NCI-H82 treated with DMSO at 0.1 percent for 48 hours (cell line): Measurements from ENCODE around the gene ZNF227.
"Not testable (repeated sequence)": the region's sequence is repeated elsewhere in the genome, so short reads cannot be mapped to it uniquely, and the experiment has no call there.

Source experiments
- DNase-seq: peaks from one replicate; lab custom pipeline; 2025; ENCODE audit not compliant: unreplicated experiment; lab: John Stamatoyannopoulos, UW

Gene ZNF227

DNA sequence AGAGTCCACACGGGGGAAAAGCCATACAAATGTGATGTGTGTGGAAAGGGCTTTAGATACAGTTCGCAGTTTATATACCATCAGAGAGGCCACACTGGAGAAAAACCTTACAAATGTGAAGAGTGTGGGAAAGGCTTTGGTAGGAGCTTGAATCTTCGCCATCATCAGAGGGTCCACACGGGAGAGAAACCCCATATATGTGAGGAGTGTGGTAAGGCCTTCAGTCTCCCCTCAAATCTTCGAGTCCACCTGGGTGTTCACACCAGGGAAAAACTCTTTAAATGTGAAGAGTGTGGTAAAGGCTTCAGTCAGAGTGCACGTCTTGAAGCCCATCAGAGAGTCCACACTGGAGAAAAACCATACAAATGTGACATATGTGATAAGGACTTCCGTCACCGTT is 24.1 kb downstream of the ZNF227 start:
- no peak for DNase-seq

DNA sequence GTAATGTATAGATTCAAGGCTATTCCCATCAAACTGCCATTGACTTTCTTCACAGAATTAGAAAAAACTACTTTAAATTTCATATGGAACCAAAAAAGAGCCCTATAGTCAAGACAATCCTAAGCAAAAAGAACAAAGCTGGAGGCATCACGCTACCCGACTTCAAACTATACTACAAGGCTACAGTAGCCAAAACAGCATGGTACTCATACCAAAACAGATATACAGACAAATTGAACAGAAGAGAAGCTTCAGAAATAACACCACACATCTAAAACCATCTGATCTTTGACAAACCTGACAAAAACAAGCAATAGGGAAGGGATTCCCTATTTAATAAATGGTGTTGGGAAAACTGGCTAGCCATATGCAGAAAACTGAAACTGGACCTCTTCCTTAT is 40.0 kb downstream of the ZNF227 start:
- not testable (repeated sequence) for DNase-seq

DNA sequence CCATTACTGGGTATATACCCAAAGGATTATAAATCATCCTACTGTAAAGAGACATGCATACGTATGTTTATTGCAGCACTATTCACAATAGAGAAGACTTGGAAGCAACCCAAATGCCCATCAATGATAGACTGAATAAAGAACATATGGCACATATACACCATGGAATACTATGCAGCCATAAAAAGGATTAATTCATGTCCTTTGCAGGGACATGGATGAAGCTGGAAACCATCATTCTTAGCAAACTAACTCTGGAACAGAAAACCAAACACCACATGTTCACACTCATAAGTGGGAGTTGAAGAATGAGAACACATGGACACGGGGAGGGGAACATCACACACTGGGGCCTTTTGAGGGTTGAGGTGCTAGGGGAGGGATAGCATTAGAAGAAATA is 41.1 kb downstream of the ZNF227 start:
- not testable (repeated sequence) for DNase-seq

DNA sequence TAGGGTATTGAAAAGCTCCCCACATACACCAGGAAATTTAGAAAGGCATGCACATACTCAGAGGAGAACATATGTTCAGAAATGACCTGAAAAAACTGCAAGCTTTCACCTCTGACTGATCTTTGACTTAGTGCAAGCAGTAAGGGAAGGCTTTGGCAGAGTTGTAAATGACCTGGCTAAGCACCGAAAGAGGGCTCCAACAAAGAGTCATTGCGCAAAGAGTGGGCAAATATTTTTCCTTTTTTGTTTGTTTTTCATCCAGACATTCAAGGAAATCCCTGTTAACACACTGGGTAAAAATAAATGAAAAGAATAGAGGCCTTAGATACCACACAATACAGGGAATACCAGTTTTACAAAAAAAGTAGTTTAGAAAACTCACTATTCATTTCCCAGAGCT is 42.2 kb downstream of the ZNF227 start:
- DNase-seq, result no peak

DNA sequence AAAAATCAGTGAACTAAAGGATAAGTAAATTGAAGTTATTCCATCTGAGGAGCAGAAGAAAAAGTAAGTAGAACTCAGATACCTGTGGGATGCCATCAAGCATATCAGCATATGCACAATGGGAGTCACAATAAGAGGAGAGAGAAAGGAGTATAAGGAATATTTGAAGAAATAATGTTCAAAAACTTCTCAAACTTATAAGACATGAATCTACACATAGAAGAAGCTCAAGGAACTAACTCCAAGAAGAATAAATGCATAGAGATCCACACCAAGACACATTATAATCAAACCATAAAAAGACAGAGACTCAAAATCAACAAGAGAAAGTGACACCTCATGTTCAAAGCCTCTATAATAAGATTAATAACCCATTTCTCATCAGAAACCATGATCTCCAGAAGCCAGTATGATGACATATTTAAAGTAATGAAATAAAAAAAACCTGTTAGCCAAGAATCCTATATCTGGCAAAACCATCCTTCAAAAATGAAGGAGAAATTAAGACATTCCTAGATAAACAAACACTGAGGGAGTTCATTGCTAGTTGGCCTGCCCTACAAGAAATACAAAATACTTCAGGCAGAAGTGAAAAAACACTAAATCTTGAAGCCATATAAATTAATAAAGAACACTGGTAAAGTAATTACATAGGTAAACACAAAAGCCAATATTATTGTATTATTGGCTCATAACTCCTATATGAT is 43.5 kb downstream of the ZNF227 start:
- no peak for DNase-seq

DNA sequence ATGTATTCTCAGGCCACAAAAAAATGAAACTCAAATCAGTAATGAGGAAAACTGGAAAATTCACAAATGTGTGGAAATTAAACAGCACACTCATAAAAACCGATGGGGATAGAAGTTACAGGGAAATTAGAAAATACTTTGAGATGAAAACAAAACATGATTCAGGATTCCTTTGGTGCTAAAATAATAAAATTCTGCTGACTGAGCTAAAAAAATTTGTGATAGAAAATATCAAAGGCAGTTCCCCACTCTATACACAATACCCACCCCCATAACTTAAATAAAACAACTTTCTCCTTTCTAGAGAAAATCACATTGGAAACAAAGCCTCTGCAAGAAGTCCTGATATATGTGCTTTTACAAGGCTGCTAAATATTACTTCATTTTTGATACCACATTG is 45.8 kb downstream of the ZNF227 start:
- DNase-seq, result no peak

DNA sequence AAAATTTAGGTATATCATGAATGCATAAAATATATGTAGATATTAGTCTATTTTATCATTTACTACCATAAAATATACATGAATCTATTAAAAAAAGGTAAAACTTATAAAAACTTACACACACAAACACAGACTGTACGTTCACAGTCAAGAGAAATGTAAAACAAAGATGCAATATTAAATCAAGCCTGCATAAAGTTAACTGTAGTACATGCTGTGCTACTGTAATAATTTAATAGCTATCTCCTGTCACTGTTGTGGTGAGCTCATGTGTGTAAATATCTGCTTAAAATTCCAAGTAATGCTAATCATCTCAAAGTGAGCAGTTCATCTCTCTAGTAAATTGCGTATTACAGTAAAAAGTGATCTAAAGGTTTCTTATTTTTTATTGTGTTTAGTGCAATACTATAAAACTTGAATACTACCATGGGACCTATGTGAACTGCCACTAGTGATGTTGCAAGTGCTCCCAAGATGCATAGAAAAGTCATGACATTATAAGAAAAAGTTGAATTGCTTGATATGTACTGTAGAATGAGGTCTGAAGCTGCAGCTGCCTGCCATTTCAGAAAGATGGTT is 46.6 kb downstream of the ZNF227 start:
- DNase-seq, result no peak

DNA sequence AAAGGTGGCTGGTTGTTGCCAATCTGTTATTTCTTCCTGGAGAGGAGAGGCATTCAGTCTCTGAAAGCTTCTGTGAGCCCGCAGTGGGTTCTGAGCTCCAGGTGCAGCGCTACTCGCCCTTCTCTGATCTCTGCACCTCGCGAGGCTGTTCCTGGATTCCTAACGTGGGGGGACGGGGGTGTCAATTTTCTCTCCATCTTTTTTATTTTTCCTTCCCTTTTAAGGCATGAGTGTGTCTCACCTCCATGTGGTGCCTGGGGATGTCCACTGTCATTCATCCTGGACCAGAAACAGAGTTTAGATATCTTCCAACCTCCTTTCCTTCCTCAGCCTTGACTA is 48.0 kb downstream of the ZNF227 start:
- no peak for DNase-seq

DNA sequence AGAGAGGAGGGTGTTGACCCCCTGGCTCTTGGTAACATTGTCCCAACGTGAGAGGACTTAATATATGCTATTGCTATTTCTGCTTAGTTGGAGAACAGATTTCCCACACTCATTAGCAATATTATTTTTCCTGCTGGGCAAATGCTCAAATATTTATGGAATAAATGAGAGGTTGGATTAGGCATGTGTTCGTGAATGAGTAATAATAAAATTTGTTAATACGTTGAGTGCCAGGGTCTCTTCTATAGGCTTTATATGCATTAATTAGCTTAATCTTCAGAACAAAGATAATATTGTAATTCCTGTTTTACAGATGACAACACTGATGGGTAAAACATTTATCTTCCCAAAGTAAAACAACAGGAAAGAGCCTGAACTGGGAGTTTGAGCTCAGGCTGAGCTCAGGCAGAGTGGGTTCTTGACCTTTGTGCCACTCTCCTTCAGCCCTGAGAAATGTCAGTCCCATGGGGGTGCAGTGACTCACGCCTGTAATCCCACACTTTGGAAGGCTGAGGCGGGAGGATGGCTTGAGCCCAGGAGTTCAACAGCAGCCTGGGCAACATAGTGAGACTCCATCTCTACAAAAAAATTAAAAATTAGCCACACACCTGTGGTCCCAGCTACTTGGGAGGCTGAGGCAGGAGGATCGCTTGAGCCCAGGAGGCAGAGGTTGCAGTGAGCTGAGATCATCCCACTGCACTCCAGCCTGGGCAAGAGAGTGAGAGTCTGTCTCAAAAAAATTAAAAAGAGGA is 48.5 kb downstream of the ZNF227 start:
- DNase-seq, result no peak

DNA sequence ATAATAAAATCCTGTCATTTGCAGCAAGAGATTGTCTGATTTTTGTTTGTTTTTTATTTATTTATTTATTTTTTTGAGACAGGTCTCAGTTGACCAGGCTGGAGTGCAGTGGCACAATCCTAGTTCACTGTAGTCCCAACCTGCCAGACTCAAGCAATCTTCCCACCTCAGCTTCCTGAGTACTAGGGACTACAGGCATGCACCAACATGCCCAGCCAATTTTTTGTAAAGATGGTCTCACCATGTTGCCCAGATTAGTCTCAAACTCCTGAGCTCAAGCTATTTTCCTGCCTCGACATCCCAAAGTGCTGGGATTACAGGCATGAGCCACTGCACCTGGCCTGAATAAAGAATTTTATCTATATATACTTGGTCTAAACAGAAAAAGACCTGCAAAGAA is 65.0 kb downstream of the ZNF227 start:
- no peak for DNase-seq

DNA sequence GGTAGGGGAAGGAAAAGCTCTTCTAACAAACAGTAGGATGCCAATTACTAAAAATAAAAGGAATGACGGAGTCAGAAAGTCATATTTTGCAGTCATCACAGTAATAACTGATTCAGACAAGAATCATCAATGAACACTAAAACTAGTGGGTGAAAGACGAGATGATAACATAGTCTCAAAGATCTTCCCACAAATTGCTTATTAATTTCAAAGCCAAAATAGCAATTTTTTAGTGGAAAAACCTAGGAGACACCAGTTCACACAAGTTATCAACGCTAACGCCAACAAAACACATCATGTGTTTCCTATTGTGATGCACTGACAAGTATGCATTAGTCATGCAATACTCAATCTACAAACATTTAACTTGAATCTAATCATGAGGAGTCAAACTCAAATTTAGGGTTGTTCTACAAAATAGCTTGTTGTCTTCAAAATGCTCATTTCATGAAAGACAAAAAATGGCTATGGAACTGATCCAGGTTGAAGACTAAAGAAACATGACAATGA is 65.9 kb downstream of the ZNF227 start:
- no peak for DNase-seq

DNA sequence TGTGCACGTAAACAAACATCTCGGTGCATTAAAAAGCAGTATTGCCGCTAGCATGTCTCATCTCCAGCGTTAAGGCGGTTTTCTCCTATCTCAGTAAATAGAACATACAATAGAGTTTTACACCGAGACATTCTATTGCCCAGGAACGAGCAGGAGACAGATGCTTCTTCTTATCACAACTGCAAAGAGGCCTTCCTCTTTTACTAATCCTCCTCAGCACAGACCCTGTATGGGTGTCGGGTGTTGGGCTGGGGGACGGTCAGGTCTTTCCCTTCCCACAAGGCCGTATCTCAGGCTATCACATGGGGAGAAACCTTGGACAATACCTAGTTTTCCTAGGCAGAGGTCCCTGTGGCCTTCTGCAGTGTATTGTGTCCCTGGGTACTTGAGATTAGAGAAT is 68.6 kb downstream of the ZNF227 start:
- DNase-seq, result peak; percentile 5

DNA sequence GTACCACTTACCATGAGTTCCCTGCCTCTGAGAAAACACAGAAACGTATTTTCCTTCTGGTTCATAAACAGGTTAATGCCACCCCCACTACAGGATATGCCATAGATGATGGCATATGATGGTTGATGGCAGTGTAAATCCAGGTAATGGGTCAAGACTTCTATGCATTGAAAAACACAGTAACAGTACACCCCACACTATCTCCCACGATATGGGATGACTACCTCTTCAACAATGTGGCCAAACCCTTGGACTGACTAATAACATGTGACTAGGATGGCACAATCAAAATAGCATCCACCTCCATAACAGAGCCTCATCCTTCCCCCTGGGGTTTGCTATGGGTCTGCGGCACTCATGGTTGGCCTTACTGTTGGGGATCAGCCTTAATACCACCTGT is 70.5 kb downstream of the ZNF227 start:
- no peak for DNase-seq

DNA sequence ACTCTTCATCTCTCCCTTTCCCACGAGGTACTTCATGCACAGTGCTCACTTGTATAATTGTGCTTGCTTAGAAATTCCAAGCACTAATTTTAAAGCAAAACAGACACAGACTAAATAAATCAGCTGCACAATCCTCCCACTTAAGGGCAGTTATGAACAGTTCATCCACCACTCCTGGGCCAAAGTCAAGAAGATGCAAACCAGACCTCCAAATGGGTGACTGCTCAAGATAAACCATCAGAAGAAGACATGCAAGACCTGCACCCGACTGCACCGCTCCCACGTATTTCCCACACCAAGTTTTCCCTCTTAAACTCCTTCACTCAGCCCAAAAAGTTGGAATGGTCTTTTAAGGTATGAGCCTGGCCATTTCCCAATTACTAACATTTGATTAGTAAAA is 72.6 kb downstream of the ZNF227 start:
- no peak for DNase-seq
